ENCODE measurements around the gene FSD2.
A peak's percentile ranks its signal among the peaks of the same experiment; 100 is the strongest.

FSD2 gene

DNA sequence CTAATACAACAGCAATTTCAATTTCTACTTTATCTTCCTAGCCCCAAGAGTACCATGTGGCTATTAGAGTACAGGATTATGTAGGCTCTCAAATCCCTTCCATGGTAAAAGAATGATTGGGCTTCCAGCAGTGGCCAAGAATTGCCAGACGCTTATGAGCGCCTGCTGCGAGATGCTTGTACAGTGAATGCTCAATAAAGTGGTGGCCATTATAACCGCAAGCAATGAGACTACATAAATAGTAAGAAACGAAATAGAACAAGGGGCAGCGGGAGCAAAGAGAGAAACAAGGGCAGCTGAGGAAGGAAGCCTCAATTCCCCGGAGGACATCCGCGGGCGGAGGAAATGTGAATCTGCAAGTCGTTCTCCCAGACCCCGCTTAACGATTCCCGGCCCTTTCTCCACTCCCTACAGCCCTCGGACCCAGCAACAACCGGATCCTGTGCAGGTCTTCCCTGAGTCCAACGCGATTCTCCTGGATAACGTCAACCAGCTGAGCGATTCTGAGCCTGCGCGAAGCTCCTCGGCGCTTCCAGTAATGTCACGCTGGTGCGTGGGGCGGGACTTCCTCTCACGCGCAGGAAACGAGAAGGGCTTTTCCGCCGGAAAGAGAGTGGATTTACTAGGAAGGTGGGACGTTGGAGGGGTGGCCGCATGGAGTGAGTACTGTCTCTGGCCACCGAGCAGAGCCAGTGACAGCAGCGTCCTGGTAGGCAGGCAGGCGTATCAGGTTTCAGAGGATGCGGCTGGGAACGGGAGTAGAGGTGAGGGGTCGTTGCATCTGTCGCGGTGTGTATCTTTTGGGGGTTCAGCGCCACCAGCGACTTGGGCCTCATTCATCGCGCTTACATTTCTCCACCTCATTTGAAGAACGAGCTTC is 55.7 kb downstream of the FSD2 start:
- peaks cover 47% of the 10 kb centered on the region for H3K4me1 Mint-ChIP-seq (ENCODE audit: low read depth)
- peak; percentile 89 for DNase-seq
- H3K27ac Mint-ChIP-seq = peak overlapping the region; percentile 96
- H3K4me3 Mint-ChIP-seq = peak overlapping the region; percentile 94
- no peaks in the 10 kb centered on the region for H3K27me3 Mint-ChIP-seq
- H3K9me3 Mint-ChIP-seq = no peaks in the 10 kb centered on the region
- peaks cover 59% of the 10 kb centered on the region for H3K36me3 Mint-ChIP-seq (ENCODE audit: low read depth)

DNA sequence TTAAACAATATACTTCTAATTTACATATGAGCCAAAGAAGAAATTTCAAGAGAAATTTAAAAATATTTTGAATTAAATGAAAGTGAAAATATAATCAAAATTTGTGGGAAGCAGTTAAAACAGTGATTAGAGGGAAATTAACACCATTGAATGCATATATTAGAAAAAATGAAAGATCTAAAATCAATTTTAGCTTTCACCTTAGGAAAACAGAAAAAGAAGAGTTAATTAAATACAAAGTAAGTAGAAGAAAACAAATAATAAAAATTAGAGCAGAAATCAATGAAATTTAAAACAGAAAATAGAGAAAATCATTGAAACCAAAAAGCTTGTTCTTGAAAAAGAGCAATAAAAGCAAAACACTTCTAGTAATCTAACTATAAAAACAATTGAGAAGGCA is 57.6 kb downstream of the FSD2 start:
- DNase-seq = no peak
- Mint-ChIP-seq H3K4me3 (peak overlapping the region; percentile 94), H3K36me3 (ENCODE audit: low read depth) (peaks cover 40% of the 10 kb centered on the region), H3K27ac (no peak overlapping the region), H3K27me3 (no peaks in the 10 kb centered on the region), H3K4me1 (ENCODE audit: low read depth) (peaks cover 32% of the 10 kb centered on the region), H3K9me3 (no peaks in the 10 kb centered on the region)

DNA sequence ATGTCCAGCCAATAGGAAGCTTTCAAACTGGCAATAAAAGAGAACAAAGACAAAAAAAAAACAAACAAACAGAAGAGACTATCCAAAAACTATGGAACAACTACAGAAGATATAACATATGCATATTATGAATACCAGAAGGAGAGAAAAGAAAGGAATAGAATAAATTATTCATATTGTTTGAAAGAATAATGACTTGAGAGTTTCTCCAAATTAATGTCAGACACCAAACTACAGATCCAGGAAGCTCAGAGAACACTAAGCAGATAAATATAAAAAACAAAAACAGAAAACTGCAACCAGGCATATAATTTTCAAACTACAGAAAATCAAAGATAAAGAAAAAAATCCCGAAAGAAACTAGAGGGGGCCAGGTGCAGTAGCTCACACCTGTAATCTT is 62.1 kb downstream of the FSD2 start:
- Mint-ChIP-seq H3K27ac (no peak overlapping the region), H3K36me3 (ENCODE audit: low read depth) (peaks cover 2% of the 10 kb centered on the region), H3K4me1 (ENCODE audit: low read depth) (peaks cover 7% of the 10 kb centered on the region), H3K4me3 (no peak overlapping the region), H3K27me3 (no peaks in the 10 kb centered on the region), H3K9me3 (no peaks in the 10 kb centered on the region)
- DNase-seq = no peak

GRCh38 chr15:82742134-82742533 is 63.7 kb downstream of the FSD2 start:
- Mint-ChIP-seq H3K4me1 (ENCODE audit: low read depth) (peaks cover 2% of the 10 kb centered on the region), H3K36me3 (ENCODE audit: low read depth) (peaks cover 10% of the 10 kb centered on the region), H3K27ac (no peak overlapping the region), H3K27me3 (no peaks in the 10 kb centered on the region), H3K4me3 (no peak overlapping the region), H3K9me3 (no peaks in the 10 kb centered on the region)
- DNase-seq = no peak

- no peak for DNase-seq
- H3K27ac Mint-ChIP-seq = no peak overlapping the region
- no peaks in the 10 kb centered on the region for H3K9me3 Mint-ChIP-seq
- no peaks in the 10 kb centered on the region for H3K4me1 Mint-ChIP-seq (ENCODE audit: low read depth)
- no peaks in the 10 kb centered on the region for H3K27me3 Mint-ChIP-seq
- H3K4me3 Mint-ChIP-seq = no peak overlapping the region
- H3K36me3 Mint-ChIP-seq (ENCODE audit: low read depth) = peaks cover 28% of the 10 kb centered on the region
Measured at GRCh38 chr15:82739086-82739485, 66.8 kb downstream of the FSD2 start.

GRCh38 chr15:82737975-82738374 is 67.9 kb downstream of the FSD2 start:
- Mint-ChIP-seq H3K9me3 (no peaks in the 10 kb centered on the region), H3K4me3 (no peak overlapping the region), H3K36me3 (ENCODE audit: low read depth) (peaks cover 37% of the 10 kb centered on the region), H3K4me1 (ENCODE audit: low read depth) (no peaks in the 10 kb centered on the region), H3K27me3 (no peaks in the 10 kb centered on the region), H3K27ac (no peak overlapping the region)
- no peak for DNase-seq

GRCh38 chr15:82731527-82731926 is 74.3 kb downstream of the FSD2 start:
- no peaks in the 10 kb centered on the region for H3K9me3 Mint-ChIP-seq
- peaks cover 62% of the 10 kb centered on the region for H3K36me3 Mint-ChIP-seq (ENCODE audit: low read depth)
- H3K4me3 Mint-ChIP-seq = no peak overlapping the region
- H3K4me1 Mint-ChIP-seq (ENCODE audit: low read depth) = no peaks in the 10 kb centered on the region
- no peak overlapping the region for H3K27ac Mint-ChIP-seq
- no peaks in the 10 kb centered on the region for H3K27me3 Mint-ChIP-seq
- DNase-seq = no peak

- no peak for DNase-seq
- Mint-ChIP-seq H3K27ac (no peak overlapping the region), H3K4me1 (ENCODE audit: low read depth) (no peaks in the 10 kb centered on the region), H3K9me3 (no peaks in the 10 kb centered on the region), H3K36me3 (ENCODE audit: low read depth) (peaks cover 53% of the 10 kb centered on the region), H3K4me3 (no peak overlapping the region), H3K27me3 (peaks cover 3% of the 10 kb centered on the region)
Measured at GRCh38 chr15:82730022-82730530, 75.8 kb downstream of the FSD2 start.

DNA sequence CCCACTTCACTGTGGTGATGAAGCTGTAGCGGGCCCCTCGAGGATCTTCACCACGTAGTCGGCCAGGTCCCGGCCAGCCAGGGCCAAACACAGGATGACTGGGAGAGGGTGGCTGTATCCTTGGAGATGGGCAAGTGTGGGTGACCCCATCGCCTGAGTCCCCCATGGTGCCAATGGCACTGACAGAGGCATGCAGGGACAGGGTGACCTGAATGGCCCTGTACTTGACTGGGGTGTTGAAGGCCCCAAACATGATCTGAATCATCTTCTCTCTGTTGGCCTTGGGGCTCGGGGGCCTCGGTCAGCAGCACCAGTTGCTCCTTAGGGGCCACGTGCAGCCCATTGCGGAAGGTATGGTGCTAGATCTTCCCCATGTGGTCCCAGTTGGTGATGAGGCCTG is 79.1 kb downstream of the FSD2 start:
- H3K9me3 Mint-ChIP-seq = no peaks in the 10 kb centered on the region
- DNase-seq = no peak
- H3K36me3 Mint-ChIP-seq (ENCODE audit: low read depth) = peaks cover 30% of the 10 kb centered on the region
- peaks cover 5% of the 10 kb centered on the region for H3K27me3 Mint-ChIP-seq
- no peak overlapping the region for H3K27ac Mint-ChIP-seq
- H3K4me1 Mint-ChIP-seq (ENCODE audit: low read depth) = peaks cover 4% of the 10 kb centered on the region
- H3K4me3 Mint-ChIP-seq = no peak overlapping the region

GRCh38 chr15:82715003-82715402 is 90.9 kb downstream of the FSD2 start:
- peaks cover 39% of the 10 kb centered on the region for H3K27me3 Mint-ChIP-seq
- H3K4me1 Mint-ChIP-seq (ENCODE audit: low read depth) = no peaks in the 10 kb centered on the region
- DNase-seq = no peak
- H3K9me3 Mint-ChIP-seq = peaks cover 10% of the 10 kb centered on the region
- no peak overlapping the region for H3K4me3 Mint-ChIP-seq
- no peak overlapping the region for H3K27ac Mint-ChIP-seq
- no peaks in the 10 kb centered on the region for H3K36me3 Mint-ChIP-seq (ENCODE audit: low read depth)

DNA sequence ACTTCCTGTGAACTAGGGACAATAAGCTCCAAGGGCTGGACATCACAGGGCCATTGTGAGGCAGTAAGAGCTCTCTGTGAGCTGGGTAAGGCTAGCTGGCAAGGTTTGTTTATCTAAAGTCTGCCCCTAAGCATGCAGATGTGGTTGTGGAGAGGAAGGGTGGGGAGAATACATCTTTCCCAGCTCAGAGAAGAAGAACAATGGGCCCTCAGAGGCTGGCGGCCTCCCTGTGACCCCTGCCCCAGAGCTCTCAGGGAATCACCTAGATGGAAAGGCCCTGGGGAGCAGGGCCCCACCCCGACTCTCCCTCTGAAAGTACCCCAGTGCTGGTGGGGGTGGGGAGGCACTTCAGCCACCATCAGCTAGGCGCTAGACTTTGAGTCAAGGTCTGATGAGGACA is 91.9 kb downstream of the FSD2 start:
- Mint-ChIP-seq H3K4me1 (ENCODE audit: low read depth) (no peaks in the 10 kb centered on the region), H3K9me3 (peaks cover 10% of the 10 kb centered on the region), H3K36me3 (ENCODE audit: low read depth) (no peaks in the 10 kb centered on the region), H3K27me3 (peaks cover 39% of the 10 kb centered on the region), H3K27ac (no peak overlapping the region), H3K4me3 (no peak overlapping the region)
- DNase-seq = no peak

- H3K4me1 Mint-ChIP-seq (ENCODE audit: low read depth) = no peaks in the 10 kb centered on the region
- no peak overlapping the region for H3K4me3 Mint-ChIP-seq
- H3K27ac Mint-ChIP-seq = no peak overlapping the region
- no peak for DNase-seq
- peaks cover 39% of the 10 kb centered on the region for H3K27me3 Mint-ChIP-seq
- no peaks in the 10 kb centered on the region for H3K36me3 Mint-ChIP-seq (ENCODE audit: low read depth)
- H3K9me3 Mint-ChIP-seq = peaks cover 4% of the 10 kb centered on the region
Measured at GRCh38 chr15:82712036-82712435, 93.8 kb downstream of the FSD2 start.

DNA sequence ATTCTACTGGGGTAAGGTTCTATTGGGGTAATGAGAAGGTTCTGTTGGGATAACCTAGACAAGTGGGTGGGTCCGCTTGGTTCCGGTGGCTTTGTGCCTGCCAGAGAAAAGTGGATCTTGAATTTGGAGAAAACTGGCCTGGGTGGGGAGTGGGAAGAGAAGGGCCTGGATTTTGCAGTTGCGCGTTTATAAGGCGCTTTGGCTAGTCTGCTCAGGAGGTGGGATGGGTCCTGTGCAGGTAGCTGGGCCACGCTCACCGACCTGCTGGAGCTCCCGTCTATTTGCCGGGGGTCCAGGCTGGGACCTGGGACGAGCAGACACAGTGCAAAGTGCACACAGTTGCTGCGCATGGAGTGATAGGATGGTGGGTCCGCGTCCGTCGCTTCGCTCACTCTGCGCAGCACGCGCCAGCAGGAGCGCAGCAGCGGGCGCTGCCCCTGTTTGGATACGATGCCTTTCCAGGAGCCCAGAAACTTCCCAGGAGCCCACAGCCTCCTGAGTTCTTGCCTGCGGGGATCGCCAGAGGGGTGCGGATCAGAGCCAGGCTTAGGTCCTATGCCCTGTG is 94.9 kb downstream of the FSD2 start:
- Mint-ChIP-seq H3K27ac (no peak overlapping the region), H3K4me3 (peak overlapping the region; percentile 72), H3K36me3 (ENCODE audit: low read depth) (no peaks in the 10 kb centered on the region), H3K4me1 (ENCODE audit: low read depth) (no peaks in the 10 kb centered on the region), H3K27me3 (peaks cover 39% of the 10 kb centered on the region), H3K9me3 (no peaks in the 10 kb centered on the region)
- no peak for DNase-seq

GRCh38 chr15:82710208-82710555 is 95.7 kb downstream of the FSD2 start:
- Mint-ChIP-seq H3K27ac (no peak overlapping the region), H3K4me3 (peak overlapping the region; percentile 72), H3K4me1 (ENCODE audit: low read depth) (no peaks in the 10 kb centered on the region), H3K36me3 (ENCODE audit: low read depth) (no peaks in the 10 kb centered on the region), H3K27me3 (peaks cover 39% of the 10 kb centered on the region), H3K9me3 (no peaks in the 10 kb centered on the region)
- DNase-seq = no peak

DNA sequence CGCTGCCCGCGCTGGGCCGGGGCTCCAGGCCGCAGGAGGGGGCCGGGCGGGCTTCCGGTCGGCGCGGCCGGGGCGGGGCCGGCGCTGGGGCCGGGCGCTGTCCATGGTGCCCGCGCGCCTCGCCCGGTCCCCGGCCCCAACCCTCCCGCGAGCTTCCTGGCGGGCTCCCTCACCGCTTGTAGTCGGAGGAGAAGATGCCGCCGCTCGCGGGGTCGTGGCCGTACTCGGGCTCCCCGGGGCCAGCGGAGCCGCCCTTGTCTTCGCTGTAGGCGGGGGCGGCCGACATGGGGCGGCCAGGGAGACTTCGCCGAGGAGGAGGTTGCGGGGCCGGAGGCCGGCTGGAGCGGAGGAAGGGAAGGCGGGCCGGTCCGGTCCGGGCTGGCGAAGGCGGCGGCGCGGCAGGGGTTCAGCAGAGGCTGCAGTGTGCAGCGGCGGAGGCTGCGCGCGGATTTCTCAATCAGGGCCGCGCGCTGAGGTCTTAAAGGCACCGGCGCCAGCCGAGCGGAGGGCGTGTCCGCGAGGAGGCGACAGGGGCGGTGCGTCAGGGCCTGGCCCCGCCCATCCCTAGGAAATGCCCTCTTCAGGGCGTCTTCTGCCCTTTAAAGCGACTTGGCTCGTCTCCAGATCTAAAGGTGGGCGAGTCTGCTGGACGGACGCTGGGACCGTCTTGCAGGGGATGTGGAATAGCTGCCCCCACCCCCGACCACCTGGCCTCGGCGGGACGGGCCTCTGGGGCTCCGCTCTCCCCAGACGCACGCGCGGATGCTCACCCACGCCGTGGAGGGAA is 96.3 kb downstream of the FSD2 start, which contains the start of gene AP3B2:
Gene AP3B2, minus strand, starts transcription at position 455 of the 787 bp plus-strand sequence. Its CDS starts 169 bp downstream, at position 286.
- H3K27ac Mint-ChIP-seq = no peak within 1 kb of the TSS
- peaks cover 33% of the 10 kb centered on the region for H3K27me3 Mint-ChIP-seq
- H3K4me1 Mint-ChIP-seq (ENCODE audit: low read depth) = no peaks in the 10 kb centered on the region
- peak; percentile 83 for DNase-seq
- H3K36me3 Mint-ChIP-seq (ENCODE audit: low read depth) = no peaks in the 10 kb centered on the region
- H3K9me3 Mint-ChIP-seq = no peaks in the 10 kb centered on the region
- H3K4me3 Mint-ChIP-seq = peak within 1 kb of the TSS; percentile 72
